ENCODE measurements around the gene RBM15.

The RBM15 gene

GRCh38 chr1:110298991-110299390, 40.2 kb upstream of the RBM15 start:
- H3K4me3 ChIP-seq (replicated peaks; ENCODE audit: low read depth, low read length) = no peak overlapping the region
- DNase-seq (ENCODE audit: extremely low read depth, low read depth) = no peak
- TF ChIP-seq CTCF (IDR thresholded peaks at IDR 0.05; ENCODE audit: low read depth, low read length, missing control alignments) = no peak

GRCh38 chr1:110300412-110301085, 38.6 kb upstream of the RBM15 start:
- no peak for TF ChIP-seq CTCF (IDR thresholded peaks at IDR 0.05; ENCODE audit: low read depth, low read length, missing control alignments)
- H3K4me3 ChIP-seq (replicated peaks; ENCODE audit: low read depth, low read length) = no peak overlapping the region
- DNase-seq (ENCODE audit: extremely low read depth, low read depth) = no peak

- no peak for DNase-seq (ENCODE audit: extremely low read depth, low read depth)
- no peak overlapping the region for H3K4me3 ChIP-seq (replicated peaks; ENCODE audit: low read depth, low read length)
- no peak for TF ChIP-seq CTCF (IDR thresholded peaks at IDR 0.05; ENCODE audit: low read depth, low read length, missing control alignments)
Observed at GRCh38 chr1:110302836-110303235, 36.3 kb upstream of the RBM15 start.

GRCh38 chr1:110305900-110306420, 33.2 kb upstream of the RBM15 start:
- no peak overlapping the region for H3K4me3 ChIP-seq (replicated peaks; ENCODE audit: low read depth, low read length)
- no peak for TF ChIP-seq CTCF (IDR thresholded peaks at IDR 0.05; ENCODE audit: low read depth, low read length, missing control alignments)

GRCh38 chr1:110307239-110307974, 31.8 kb upstream of the RBM15 start:
- no peak overlapping the region for H3K4me3 ChIP-seq (replicated peaks; ENCODE audit: low read depth, low read length)
- DNase-seq (ENCODE audit: extremely low read depth, low read depth) = no peak
- no peak for TF ChIP-seq CTCF (IDR thresholded peaks at IDR 0.05; ENCODE audit: low read depth, low read length, missing control alignments)

More at GRCh38 chr1:110305900-110306420, 33.2 kb upstream of the RBM15 start:
- no peak for DNase-seq (ENCODE audit: extremely low read depth, low read depth)

GRCh38 chr1:110308247-110308646, 30.9 kb upstream of the RBM15 start:
- no peak overlapping the region for H3K4me3 ChIP-seq (replicated peaks; ENCODE audit: low read depth, low read length)
- no peak for DNase-seq (ENCODE audit: extremely low read depth, low read depth)
- no peak for TF ChIP-seq CTCF (IDR thresholded peaks at IDR 0.05; ENCODE audit: low read depth, low read length, missing control alignments)
